Hepatocyte (in vitro differentiated cells): ENCODE results near the gene DLGAP5.

Experiments used
- EZH2 ChIP-seq: fragments of 200-600 bp; sonication (generic); IDR thresholded peaks from 2 replicates; pipeline ENCODE4 v1.6.1; 2016; ENCODE audit warnings: antibody characterized with exemption, mild to moderate bottlenecking, borderline replicate concordance
- EZH2phosphoT487 ChIP-seq: fragments of 200-600 bp; sonication (generic); IDR thresholded peaks from one replicate; pipeline ENCODE4 v1.6.1; 2018; ENCODE audit warnings: antibody characterized with exemption, mild to moderate bottlenecking, low read depth, moderate library complexity; ENCODE audit not compliant: unreplicated experiment, severe bottlenecking
- TF ChIP-seq, protein P1 (sequence below): fragments of 200-600 bp; sonication (generic); IDR thresholded peaks from 2 replicates; pipeline ENCODE4 v1.5.1; 2016; ENCODE audit warnings: antibody characterized with exemption, mild to moderate bottlenecking; ENCODE audit not compliant: poor library complexity

DNA sequence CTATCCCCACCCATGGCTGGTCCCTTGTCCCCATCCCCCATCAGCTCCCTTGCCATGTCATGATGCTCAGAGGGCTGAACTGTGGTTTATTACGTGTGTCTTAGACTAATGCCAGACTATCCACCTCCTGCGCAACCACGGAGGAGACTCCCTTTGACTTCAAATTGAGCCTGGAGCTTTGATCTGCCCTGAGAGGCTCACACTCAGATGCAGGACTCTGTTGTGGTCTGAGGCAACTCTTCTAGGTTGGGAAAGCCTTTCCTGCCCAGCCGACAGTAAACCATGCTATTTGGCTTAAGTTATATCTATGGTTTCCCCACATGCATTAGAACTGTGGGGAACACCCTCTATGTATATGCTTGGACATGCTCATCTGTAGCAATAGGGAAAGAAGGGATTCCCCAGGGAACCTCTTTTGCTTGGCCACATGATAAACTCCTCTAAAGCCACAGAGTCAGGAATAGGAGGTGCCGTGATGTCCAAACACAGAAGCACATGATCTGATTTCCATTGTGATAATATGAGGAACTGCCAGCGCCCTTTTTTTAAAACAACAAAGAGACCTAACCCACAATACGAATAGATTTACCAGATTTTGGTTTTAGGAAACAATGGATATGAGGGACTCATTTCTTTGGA, 73.5 kb downstream of the DLGAP5 start:
- TF ChIP-seq, protein P1, sequence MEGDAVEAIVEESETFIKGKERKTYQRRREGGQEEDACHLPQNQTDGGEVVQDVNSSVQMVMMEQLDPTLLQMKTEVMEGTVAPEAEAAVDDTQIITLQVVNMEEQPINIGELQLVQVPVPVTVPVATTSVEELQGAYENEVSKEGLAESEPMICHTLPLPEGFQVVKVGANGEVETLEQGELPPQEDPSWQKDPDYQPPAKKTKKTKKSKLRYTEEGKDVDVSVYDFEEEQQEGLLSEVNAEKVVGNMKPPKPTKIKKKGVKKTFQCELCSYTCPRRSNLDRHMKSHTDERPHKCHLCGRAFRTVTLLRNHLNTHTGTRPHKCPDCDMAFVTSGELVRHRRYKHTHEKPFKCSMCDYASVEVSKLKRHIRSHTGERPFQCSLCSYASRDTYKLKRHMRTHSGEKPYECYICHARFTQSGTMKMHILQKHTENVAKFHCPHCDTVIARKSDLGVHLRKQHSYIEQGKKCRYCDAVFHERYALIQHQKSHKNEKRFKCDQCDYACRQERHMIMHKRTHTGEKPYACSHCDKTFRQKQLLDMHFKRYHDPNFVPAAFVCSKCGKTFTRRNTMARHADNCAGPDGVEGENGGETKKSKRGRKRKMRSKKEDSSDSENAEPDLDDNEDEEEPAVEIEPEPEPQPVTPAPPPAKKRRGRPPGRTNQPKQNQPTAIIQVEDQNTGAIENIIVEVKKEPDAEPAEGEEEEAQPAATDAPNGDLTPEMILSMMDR: no peak
- no peak for TF ChIP-seq EZH2
- no peak for TF ChIP-seq EZH2phosphoT487
